Kidney (tissue), 14 donors: ENCODE measurements around the gene ABCA7. TPM values are rescaled to one million over a fixed set of nuclear protein-coding genes. Genes with fewer than 3 reads are reported as not detected.
A peak's percentile ranks its signal among the peaks of the same experiment; 100 is the strongest.

Experiments used
- DNase-seq, 5 donors: peaks; one replicate each; pipeline ENCODE4 v3.0.0-alpha.2; 2013 to 2020
- FAIRE-seq: peaks from 2 replicates; lab custom pipeline; 2012; peaks lifted over from hg19 to GRCh38; lab: Jason Lieb, UNC
- H3K27ac ChIP-seq, 2 donors: one replicate each; pipeline ENCODE4 v1.7.0; 2013; ENCODE audit warnings: low read depth in 2 of 2, low read length in 2 of 2, inconsistent platforms in 1 of 2
- H3K27me3 ChIP-seq: one replicate; pipeline ENCODE4 v1.7.1; 2013; ENCODE audit warnings: low read length, inconsistent platforms; ENCODE audit not compliant: control insufficient read depth, insufficient read depth
- H3K36me3 ChIP-seq, 3 donors: one replicate each; pipeline versions ENCODE4 v1.7.0 to v1.7.1; 2013; ENCODE audit warnings: low read length in 3 of 3, control low read depth in 1 of 3, inconsistent platforms in 1 of 3; ENCODE audit not compliant: insufficient read depth in 3 of 3, control insufficient read depth in 2 of 3
- H3K4me1 ChIP-seq, 3 donors: one replicate each; pipeline versions ENCODE4 v1.7.0 to v1.7.1; 2013; ENCODE audit warnings: low read length in 3 of 3, inconsistent platforms in 1 of 3, low read depth in 1 of 3; ENCODE audit not compliant: control insufficient read depth in 2 of 3, insufficient read depth in 2 of 3
- H3K4me3 ChIP-seq, 3 donors: one replicate each; pipeline versions ENCODE4 v1.7.0 to v1.8.1; 2013; ENCODE audit warnings: low read length in 3 of 3, control low read depth in 1 of 3, inconsistent platforms in 1 of 3
- H3K9ac ChIP-seq, 3 donors: one replicate each; pipeline versions ENCODE4 v1.7.0 to v1.7.1; 2013; ENCODE audit warnings: low read length in 3 of 3, control low read depth in 1 of 3, inconsistent platforms in 1 of 3
- H3K9me3 ChIP-seq, 3 donors: one replicate each; pipeline versions ENCODE4 v1.7.0 to v1.7.1; 2013; ENCODE audit warnings: low read length in 3 of 3, control low read depth in 1 of 3, inconsistent platforms in 1 of 3; ENCODE audit not compliant: control insufficient read depth in 2 of 3, insufficient read depth in 1 of 3
- intact Hi-C: fragments of 100-400 bp; cut with DNase I; formaldehyde crosslinking; loops from one replicate; pipeline ENCODE4 v1.11.1; 2022
- polyA plus RNA-seq: library from polyadenylated mRNA; stranded (reverse); fragments of 350-450 nt; fragmentation: Illumina TruSeq; extraction: RNeasy Lipid Tissue Mini Kit (QIAGEN cat#74804); gene quantifications from one replicate; pipeline ENCODE4 v1.2.3, GENCODE V29; 2014; ENCODE audit warnings: low read depth, low replicate concordance; ENCODE audit not compliant: insufficient read depth
- total RNA-seq: library from RNA; stranded (reverse); fragmentation: NEBNext Ultra II Directional; extraction: Animal tissue kit (Norgen Biotek cat#: 25700); gene quantifications from one replicate; pipeline ENCODE4 v1.2.1, GENCODE V29; 2021
- TF ChIP-seq, protein P1 (sequence below): IDR thresholded peaks from 3 replicates; pipeline ENCODE4 v1.5.1; 2012; ENCODE audit warnings: mild to moderate bottlenecking, moderate library complexity, borderline replicate concordance; ENCODE audit not compliant: insufficient read depth; ENCODE audit errors: extremely low read depth
- donor health status: control.
- donor health status: control.
- donor health status: control.
- donor health status: control.
- donor health status: control.
- donor health status: DM: yes; HTN: yes; CAD: no.
- donor health status: Normal renal cell carcinoma (clear cell type).

ABCA7 gene
- total and polyA plus RNA-seq, 2 donors from 2014 or later: 11.7 to 20.4 TPM

DNA sequence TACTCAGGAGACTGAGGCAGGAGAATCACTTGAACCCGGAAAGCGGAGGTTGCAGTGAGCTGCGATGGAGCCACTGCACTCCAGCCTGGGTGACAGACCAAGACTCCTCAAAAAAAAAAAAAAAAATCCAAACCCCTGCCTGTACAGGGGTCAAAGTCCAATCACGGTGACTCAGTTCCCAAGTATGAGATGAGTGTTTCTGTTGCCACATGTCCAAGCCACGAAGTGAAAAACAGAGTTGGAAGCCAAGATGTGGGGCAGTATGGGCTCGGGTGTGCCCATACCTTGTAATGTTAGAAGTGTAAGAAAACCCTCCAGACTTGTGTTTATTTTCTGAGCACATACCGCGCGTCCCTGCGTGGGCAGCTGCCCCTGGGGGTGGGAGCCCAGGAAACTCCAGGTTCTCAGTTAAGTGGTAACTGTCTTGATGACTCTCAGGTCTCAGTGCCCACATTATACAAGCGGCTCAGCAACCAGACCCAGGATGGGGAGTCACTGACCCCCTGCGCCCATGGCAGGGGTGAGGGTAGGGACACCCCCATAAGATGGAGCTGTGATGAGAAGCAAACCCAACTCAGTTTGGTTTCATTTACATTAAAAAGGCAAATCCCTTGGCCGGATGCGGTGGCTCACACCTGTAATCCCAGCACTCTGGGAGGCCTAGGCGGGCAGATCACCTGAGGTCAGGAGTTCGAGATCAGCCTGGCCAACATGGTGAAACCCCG lies 62.7 kb downstream of the ABCA7 start:
- TF ChIP-seq, protein P1, sequence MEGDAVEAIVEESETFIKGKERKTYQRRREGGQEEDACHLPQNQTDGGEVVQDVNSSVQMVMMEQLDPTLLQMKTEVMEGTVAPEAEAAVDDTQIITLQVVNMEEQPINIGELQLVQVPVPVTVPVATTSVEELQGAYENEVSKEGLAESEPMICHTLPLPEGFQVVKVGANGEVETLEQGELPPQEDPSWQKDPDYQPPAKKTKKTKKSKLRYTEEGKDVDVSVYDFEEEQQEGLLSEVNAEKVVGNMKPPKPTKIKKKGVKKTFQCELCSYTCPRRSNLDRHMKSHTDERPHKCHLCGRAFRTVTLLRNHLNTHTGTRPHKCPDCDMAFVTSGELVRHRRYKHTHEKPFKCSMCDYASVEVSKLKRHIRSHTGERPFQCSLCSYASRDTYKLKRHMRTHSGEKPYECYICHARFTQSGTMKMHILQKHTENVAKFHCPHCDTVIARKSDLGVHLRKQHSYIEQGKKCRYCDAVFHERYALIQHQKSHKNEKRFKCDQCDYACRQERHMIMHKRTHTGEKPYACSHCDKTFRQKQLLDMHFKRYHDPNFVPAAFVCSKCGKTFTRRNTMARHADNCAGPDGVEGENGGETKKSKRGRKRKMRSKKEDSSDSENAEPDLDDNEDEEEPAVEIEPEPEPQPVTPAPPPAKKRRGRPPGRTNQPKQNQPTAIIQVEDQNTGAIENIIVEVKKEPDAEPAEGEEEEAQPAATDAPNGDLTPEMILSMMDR: no peak
- no peak for FAIRE-seq

DNA sequence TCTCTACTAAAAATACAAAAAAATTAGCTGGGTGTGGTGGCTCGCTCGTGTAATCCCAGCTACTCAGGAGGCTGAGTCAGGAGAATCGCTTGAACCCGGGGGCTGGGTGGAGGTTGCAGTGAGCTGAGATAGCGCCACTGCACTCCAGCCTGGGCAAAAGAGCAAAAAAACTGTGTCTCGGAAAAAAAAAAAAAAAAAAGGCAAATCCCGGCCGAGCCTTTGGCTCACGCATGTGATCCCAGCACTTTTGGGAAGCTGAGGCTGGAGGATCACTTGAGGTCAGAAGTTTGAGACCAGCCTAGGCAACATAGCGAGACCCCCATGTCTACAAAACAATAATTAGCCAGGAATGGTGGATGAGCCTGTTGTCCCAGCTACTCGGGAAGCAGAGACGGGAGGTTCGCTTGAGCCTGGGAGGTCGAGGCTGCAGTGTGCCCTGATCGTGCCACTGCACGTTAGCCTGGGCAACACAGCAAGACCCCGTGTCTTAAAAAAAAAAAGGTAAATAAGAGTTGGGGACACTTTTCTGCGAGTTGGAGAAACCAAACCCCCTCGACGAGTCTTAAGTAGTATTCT lies 63.3 kb downstream of the ABCA7 start:
- Histone ChIP-seq H3K4me1 (peaks cover 0 to 36% (median 28%) of the 10 kb centered on the region in 3 donors), H3K9me3 (no peaks in the 10 kb centered on the region), H3K36me3 (peaks cover 0 to 10% (median 2%) of the 10 kb centered on the region in 3 donors), H3K4me3 (peak overlapping the region in 2 of 3 donors; percentile 56 to 61), H3K9ac (peak overlapping the region in 2 of 3 donors; percentile 65 to 75), H3K27ac (peak overlapping the region; percentile 89 to 96), H3K27me3 (no peaks in the 10 kb centered on the region)
- intact Hi-C loops: no loop called here
- DNase-seq (no peak), FAIRE-seq (no peak)
- TF ChIP-seq, protein P1: no peak

More for the DNA sequence above, 62.7 kb downstream of the ABCA7 start:
- Histone ChIP-seq H3K9me3 (no peaks in the 10 kb centered on the region), H3K4me3 (no peak overlapping the region), H3K4me1 (peaks cover 0 to 39% (median 28%) of the 10 kb centered on the region in 3 donors), H3K9ac (peak overlapping the region in 2 of 3 donors; percentile 15 to 66), H3K27me3 (no peaks in the 10 kb centered on the region), H3K27ac (peak overlapping the region; percentile 89 to 96), H3K36me3 (peaks cover 0 to 8% (median 2%) of the 10 kb centered on the region in 3 donors)
- intact Hi-C loops: no loop called here
- peak in 2 of 5 donors; percentile 40 to 62 for DNase-seq

DNA sequence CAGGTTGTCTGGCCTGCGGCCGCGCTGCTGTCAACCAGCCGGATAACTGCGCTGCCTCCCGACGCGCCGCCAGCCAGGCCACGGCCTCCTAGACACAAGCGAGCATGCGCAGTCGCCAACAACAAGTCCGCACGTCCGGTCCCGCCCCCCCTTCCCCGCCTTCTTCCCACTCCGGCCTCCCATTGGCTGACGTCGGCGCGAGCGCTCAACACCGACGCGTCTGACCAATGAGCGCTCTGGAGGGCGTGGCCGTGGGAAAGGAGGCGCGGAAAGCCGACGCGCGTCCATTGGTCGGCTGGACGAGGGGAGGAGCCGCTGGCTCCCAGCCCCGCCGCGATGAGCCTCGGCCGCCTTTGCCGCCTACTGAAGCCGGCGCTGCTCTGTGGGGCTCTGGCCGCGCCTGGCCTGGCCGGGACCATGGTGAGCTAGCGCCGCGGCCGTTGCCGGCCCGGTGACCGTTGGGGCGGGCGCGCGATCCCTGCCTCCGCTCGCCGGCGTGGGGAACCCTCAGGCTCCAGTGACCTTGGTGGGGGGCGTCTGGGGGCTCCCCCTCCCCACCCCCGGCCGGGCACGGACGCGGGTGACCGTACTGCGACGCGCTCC lies 63.9 kb downstream of the ABCA7 start, which contains the start of gene GPX4:
Gene GPX4 (plus strand): TSS at position 287 of the 603 bp plus-strand sequence. CDS start 50 bp downstream, at position 337.
- peaks cover 0 to 32% (median 25%) of the 10 kb centered on the region in 3 donors for H3K4me1 ChIP-seq
- H3K9me3 ChIP-seq: no peaks in the 10 kb centered on the region
- peak within 1 kb of the TSS in 2 of 3 donors; percentile 65 to 85 for H3K9ac ChIP-seq
- DNase-seq (peak; percentile 99 to 100 (median 100)), FAIRE-seq (peak; percentile 73)
- intact Hi-C loops: no loop called here
- peaks cover 0 to 10% (median 2%) of the 10 kb centered on the region in 3 donors for H3K36me3 ChIP-seq
- peak within 1 kb of the TSS; percentile 95 to 99 for H3K27ac ChIP-seq
- TF ChIP-seq, protein P1: no peak
- peak within 1 kb of the TSS; percentile 53 to 74 (median 65) for H3K4me3 ChIP-seq
- no peaks in the 10 kb centered on the region for H3K27me3 ChIP-seq
